Motor neuron (in vitro differentiated cells): Measurements from ENCODE around the gene CHRNA4. TPM values are rescaled to one million over a fixed set of nuclear protein-coding genes. Genes with fewer than 3 reads are reported as not detected.

Experiments
- ATAC-seq, 8 experiments: fragments of 200-7000 bp; cut with Tn5 transposase; replicated peaks in 6 of 8; 2 replicates each; pipeline ENCODE4 v1.8.0; 2021; ENCODE audit warnings: mild to moderate bottlenecking in 8 of 8, moderate library complexity in 8 of 8
- H3K27ac ChIP-seq, 2 donors: fragments of 250-450 bp; sonication (Bioruptor Pico); 2 replicates each; pipeline ENCODE4 v1.9.0; 2021; ENCODE audit warnings: antibody characterized with exemption in 2 of 2, mild to moderate bottlenecking in 2 of 2, moderate library complexity in 1 of 2
- H3K4me1 ChIP-seq, 2 donors: fragments of 250-450 bp; sonication (Bioruptor Pico); replicated peaks in 1 of 2; 2 replicates each; pipeline ENCODE4 v1.6.1; 2021; ENCODE audit warnings: antibody characterized with exemption in 2 of 2, mild to moderate bottlenecking in 2 of 2, moderate library complexity in 1 of 2
- H3K4me3 ChIP-seq, 5 donors: fragments of 250-450 bp; sonication (Bioruptor Pico); 2 replicates each; pipeline ENCODE4 v1.9.0; 2021; ENCODE audit warnings: antibody characterized with exemption in 5 of 5, mild to moderate bottlenecking in 5 of 5, moderate library complexity in 4 of 5
- WGBS, 10 experiments: fragments of 450-650 bp; shearing (Covaris generic); methylation state at CpG; one replicate each; pipeline ENCODE4 v1.0.0; 2022; 5-methylcytosine and 5-hydroxymethylcytosine counted together
- in situ Hi-C, 9 experiments: fragments of 400-800 bp; cut with MboI; loops; one replicate each; pipeline ENCODE4 v1.15.0; 2021; ENCODE audit warnings: low sequenced_read_pairs in 9 of 9, low pct_unique_long_range_greater_than_20kb in 2 of 9; ENCODE audit not compliant: unreplicated experiment in 9 of 9
- total RNA-seq, 8 experiments: library from RNA; unstranded; fragments of 300-600 nt; gene quantifications; 2 replicates each; pipeline versions ENCODE4 v1.2.3 to v1.2.4, GENCODE V29; 2022

The CHRNA4 gene
- total RNA-seq, 8 experiments from 2014 or later, result 0.54 to 29.1 (median 12.5) TPM

DNA sequence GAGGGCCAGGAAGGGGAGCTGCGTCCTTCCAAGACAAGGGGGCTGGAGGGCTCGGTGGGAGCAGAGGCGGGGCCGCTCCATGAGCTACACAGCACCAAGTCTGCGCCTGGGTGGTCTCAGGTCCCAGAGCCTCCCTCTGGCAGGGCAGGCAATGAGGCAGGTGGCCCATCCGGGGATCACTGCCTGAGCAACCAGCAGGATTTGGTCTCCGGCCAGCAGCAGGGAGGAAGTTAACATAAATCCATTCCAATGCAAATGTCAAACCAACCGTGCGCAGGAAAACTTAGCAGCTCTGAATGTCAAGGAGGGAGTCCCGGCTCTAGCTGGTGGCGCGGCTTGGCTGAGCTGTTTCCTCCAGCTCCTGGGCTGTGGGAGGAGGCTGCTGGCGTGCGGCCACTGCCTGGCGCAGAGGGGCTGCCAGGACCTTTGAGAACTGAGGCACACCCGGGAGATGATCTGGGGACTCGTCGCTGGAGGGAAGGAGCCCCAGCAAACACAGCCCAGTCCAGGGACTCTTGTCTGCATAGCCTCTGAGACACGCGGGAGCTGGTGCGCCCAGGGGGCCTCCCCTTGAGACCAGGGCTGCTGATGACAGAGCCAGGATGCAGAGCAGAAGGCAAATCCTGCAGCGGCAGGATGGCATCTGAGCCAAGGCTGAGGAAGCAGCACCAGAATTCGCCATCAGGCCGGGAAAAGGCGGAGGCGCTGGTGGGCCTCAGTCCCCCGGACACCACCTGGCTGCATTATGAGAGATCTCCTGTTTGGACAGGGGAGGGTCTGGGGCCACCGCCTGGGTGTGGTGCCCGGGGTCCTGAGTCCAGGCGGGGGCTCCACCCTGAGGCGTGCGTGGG is 33.1 kb upstream of the CHRNA4 start:
- Histone ChIP-seq H3K27ac (peak overlapping the region; percentile 22 to 50), H3K4me1 (peaks cover 21 to 25% of the 10 kb centered on the region in 2 donors), H3K4me3 (no peak overlapping the region)
- WGBS, 10 experiments, result 0 to 35% (median 29%) methylated on average over 3 to 7 of the region's 32 CpGs; no CpG with 5 or more reads in 4 of the 10 experiments
- ATAC-seq, result peak; percentile 77 to 97 (median 84)
- in situ Hi-C loops, result loop anchor here in 1 of 9 experiments (25.0 kb wide), 1 partner anchor 107 kb away; the partner anchor contains the start of gene COL20A1

DNA sequence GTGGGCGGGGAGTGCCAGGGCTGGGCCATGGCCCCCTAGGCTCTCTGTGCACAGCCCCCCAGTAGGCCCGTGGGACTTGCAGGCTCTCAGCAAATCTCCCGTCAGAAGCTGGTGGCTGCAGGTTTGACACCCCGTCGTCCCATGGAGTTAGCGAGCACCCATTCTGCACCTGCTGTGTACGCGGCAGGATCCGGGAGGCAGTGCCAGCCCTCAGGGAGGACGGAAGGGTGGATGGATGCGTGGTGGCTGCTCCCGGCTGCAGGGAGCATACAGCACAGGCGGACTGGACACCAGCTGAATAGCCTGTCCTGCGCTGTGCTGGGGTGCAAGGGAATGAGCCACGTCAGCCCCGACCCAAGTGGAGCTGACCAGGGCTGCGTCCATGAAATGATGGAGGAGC is 32.4 kb upstream of the CHRNA4 start:
- Histone ChIP-seq H3K4me3 (no peak overlapping the region), H3K27ac (peak overlapping the region in 1 of 2 donors; percentile 0), H3K4me1 (peaks cover 21 to 25% of the 10 kb centered on the region in 2 donors)
- in situ Hi-C loops, result loop anchor here in 1 of 9 experiments (25.0 kb wide), 1 partner anchor 106 kb away; the partner anchor contains the start of gene COL20A1
- WGBS, 10 experiments, result 0 to 100% (median 60%) methylated on average over 1 to 13 of the region's 17 CpGs; no CpG with 5 or more reads in 5 of the 10 experiments
- ATAC-seq, result peak in 3 of 8 experiments; percentile 3 to 23 (median 6)

DNA sequence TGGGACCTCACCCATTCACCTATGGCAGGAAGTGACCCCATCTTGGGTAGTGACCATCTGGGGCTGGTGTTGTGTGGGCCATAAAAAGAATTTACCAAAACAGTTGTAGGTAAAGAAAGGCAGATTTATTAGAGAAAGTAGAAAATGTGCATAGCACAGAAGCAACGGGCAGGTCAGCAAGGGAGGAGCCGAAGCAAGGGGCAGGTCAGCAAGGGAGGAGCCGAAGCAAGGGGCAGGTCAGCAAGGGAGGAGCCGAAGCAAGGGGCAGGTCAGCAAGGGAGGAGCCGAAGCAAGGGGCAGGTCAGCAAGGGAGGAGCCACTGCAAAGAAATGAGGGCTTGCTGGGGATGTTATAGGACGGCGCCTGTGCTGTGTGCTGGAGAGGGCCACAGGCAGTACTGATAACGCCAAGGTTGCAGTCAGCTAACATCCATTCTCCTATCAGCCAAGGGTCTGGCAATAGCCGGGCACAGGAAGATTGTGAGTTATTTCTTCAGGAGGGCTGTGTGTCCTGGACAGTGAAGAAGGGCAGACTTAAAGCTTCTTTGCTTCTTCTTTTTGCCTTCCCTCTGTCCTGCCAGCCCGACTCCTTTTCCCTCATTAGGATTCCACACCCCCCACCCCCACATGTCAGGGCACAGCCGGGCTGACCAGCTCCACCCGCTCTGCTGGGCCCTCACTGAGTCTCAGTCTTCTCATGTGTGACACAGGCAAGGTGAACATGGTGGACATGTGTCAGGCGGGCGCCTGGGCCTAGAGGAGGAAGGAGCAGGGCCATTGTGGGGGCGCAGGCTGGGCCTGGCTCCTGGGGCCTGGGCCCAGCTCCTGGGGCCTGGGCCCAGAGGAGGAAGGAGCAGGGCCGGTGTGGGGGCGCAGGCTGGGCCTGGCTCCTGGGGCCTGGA is 31.6 kb upstream of the CHRNA4 start:
- no peak for ATAC-seq
- WGBS, 10 experiments, result 29 to 100% (median 80%) methylated on average over 1 to 9 of the region's 17 CpGs; no CpG with 5 or more reads in 3 of the 10 experiments
- in situ Hi-C loops, result loop anchor here in 1 of 9 experiments (25.0 kb wide), 1 partner anchor 105 kb away; the partner anchor contains the start of gene COL20A1
- H3K27ac ChIP-seq, result no peak overlapping the region
- H3K4me1 ChIP-seq, result peaks cover 21 to 25% of the 10 kb centered on the region in 2 donors
- H3K4me3 ChIP-seq, result no peak overlapping the region

DNA sequence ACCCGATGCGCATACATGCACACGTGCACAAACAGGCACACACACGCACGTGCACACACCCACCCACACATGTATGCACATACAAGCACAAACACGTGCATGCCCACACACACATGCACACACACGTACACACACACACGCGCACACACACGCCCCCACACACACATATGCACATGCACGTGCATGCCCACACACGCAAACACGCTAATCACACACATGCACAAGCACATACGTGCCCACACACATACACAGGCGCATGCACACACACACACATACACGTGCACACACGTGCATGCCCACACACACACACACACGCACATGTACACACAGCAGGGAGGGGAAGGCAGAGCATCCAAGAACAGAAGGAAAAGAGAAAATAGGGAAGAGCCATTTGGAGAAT is 26.8 kb upstream of the CHRNA4 start:
- H3K4me1 ChIP-seq, result no peaks in the 10 kb centered on the region
- 57 to 100% (median 90%) methylated on average over 2 to 17 of the region's 18 CpGs; no CpG with 5 or more reads in 3 of the 10 experiments for WGBS, 10 experiments
- H3K27ac ChIP-seq, result no peak overlapping the region
- no peak for ATAC-seq
- no peak overlapping the region for H3K4me3 ChIP-seq
- in situ Hi-C loops, result loop anchor here in 3 of 9 experiments (10.0 to 25.0 kb wide), 2 partner anchors 73 to 101 kb away; partner anchors contain the start of gene COL20A1 (in 1 of the 3)

DNA sequence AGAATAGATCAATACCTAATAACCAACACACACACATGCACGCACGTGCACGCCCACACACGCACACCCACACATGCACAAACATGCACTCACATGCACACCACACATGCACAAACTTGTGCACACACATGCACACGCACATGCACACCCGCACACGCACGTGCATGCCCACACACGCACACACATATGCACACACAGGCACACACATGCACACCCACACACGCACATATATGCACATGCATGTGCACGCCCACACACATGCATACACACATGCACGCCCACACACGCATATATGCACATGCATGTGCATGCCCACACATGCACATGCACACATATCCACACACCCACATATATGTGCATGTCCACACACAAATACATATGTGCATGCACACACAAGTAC is 26.2 kb upstream of the CHRNA4 start:
- ATAC-seq, result no peak
- in situ Hi-C loops, result loop anchor here in 3 of 9 experiments (10.0 to 25.0 kb wide), 2 partner anchors 73 to 100 kb away; partner anchors contain the start of gene COL20A1 (in 1 of the 3)
- no peaks in the 10 kb centered on the region for H3K4me1 ChIP-seq
- no peak overlapping the region for H3K27ac ChIP-seq
- WGBS, 10 experiments, result 55 to 100% (median 94%) methylated on average over 1 to 8 of the region's 13 CpGs; no CpG with 5 or more reads in 2 of the 10 experiments
- no peak overlapping the region for H3K4me3 ChIP-seq

DNA sequence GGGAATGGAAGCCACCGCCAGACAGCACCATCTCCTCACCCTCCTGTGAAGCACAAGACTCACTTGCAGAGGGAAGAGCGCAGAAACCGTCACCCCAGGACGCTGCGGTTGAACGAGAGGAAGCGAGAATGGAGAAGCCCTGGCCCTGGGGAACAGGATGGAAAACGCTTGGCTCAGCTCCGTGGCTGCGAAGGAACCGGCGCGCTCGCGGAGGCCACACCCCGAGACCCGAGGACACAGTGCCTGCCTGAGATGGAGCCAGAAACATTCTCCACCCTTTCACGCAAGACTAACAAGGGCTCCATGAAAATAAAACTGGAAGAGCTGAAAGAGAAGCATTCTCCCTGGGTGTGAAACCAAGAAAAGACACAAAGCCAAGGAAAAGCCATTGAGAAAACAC is 25.3 kb upstream of the CHRNA4 start:
- no peak overlapping the region for H3K27ac ChIP-seq
- H3K4me3 ChIP-seq, result no peak overlapping the region
- H3K4me1 ChIP-seq, result peaks cover 6% of the 10 kb centered on the region in 2 donors
- ATAC-seq, result no peak
- 69 to 100% (median 93%) methylated on average over 1 to 17 of the region's 18 CpGs; no CpG with 5 or more reads in 1 of the 10 experiments for WGBS, 10 experiments
- in situ Hi-C loops, result loop anchor here in 3 of 9 experiments (10.0 to 25.0 kb wide), 2 partner anchors 72 to 99 kb away; partner anchors contain the start of gene COL20A1 (in 1 of the 3)

DNA sequence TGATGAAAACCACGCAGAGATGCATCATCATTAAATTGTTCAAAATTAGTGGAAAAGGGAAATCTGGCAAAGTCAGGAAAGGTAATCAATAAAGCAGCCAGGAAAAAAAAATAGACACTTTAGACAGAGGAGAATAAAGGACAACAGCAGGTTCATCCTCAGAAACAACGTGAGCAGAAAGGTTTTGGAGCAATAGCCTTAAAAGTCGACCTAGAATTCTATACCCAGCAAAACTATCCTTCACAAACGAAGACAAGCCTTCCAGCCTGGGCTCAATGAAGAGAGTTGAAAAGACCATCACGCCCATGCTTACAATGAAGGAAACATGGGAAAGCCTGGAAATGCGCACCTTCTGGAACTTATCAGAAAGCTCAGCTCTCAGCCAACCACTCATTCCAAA is 24.7 kb upstream of the CHRNA4 start:
- 21 to 93% (median 59%) methylated on average over 2 to 6 of the region's 6 CpGs; no CpG with 5 or more reads in 1 of the 10 experiments for whole genome bisulfite sequencing, 10 experiments
- no peak for ATAC-seq
- in situ Hi-C loops, result loop anchor here in 3 of 9 experiments (10.0 to 25.0 kb wide), 2 partner anchors 71 to 99 kb away; partner anchors contain the start of gene COL20A1 (in 1 of the 3)
- Histone ChIP-seq H3K4me3 (no peak overlapping the region), H3K4me1 (peaks cover 11 to 13% of the 10 kb centered on the region in 2 donors), H3K27ac (no peak overlapping the region)

DNA sequence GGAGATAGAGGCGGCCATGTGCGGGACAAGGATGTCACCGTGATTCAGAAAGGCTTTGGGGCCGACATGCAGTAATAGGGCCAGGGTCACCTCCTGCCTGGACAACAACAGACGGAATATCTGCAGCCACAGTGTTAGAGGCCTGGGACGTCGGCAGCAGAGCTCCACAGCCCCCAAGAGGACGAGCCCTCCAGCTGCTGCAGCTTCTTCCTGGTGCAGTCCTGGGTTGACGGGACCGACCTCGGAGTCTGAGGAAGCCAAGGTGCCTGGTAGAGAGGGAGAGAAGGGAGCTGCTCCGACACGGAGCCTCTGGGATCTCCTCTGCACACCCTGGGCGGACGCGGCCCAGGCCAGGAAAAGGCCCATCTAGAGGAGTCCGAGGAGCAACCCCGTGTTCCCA is 23.2 kb upstream of the CHRNA4 start:
- ATAC-seq, result no peak
- in situ Hi-C loops, result loop anchor here in 3 of 9 experiments (10.0 to 25.0 kb wide), 2 partner anchors 70 to 97 kb away; partner anchors contain the start of gene COL20A1 (in 1 of the 3)
- Histone ChIP-seq H3K4me1 (peaks cover 17 to 23% of the 10 kb centered on the region in 2 donors), H3K27ac (no peak overlapping the region), H3K4me3 (no peak overlapping the region)
- WGBS, 10 experiments, result 0 to 100% (median 70%) methylated on average over 1 to 7 of the region's 18 CpGs; no CpG with 5 or more reads in 4 of the 10 experiments

DNA sequence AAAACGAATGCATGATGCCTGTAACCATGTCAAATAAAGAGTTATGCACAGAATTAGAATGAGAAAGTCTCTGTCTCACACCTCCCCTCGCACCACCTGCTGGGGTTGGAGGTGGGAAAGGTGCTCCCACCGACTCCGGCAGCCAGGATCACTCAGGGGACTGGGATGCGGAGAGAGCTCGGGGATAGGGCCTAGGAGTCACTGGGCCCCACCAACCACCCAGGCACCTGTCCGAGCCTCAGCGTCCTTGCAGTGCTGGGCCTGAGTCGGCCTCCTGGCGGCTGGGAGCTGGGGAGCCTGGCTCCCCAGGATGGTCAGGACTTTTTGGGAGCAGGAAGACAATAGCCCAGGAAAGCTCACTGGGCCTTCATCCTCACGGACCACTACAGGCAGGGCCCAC is 22.4 kb upstream of the CHRNA4 start:
- in situ Hi-C loops, result loop anchor here in 3 of 9 experiments (10.0 to 25.0 kb wide), 2 partner anchors 69 to 96 kb away; partner anchors contain the start of gene COL20A1 (in 1 of the 3)
- Histone ChIP-seq H3K4me3 (no peak overlapping the region), H3K4me1 (peaks cover 25 to 31% of the 10 kb centered on the region in 2 donors), H3K27ac (no peak overlapping the region)
- ATAC-seq, result no peak
- WGBS, 10 experiments, result 0 to 70% (median 27%) methylated on average over 1 to 7 of the region's 11 CpGs; no CpG with 5 or more reads in 2 of the 10 experiments

DNA sequence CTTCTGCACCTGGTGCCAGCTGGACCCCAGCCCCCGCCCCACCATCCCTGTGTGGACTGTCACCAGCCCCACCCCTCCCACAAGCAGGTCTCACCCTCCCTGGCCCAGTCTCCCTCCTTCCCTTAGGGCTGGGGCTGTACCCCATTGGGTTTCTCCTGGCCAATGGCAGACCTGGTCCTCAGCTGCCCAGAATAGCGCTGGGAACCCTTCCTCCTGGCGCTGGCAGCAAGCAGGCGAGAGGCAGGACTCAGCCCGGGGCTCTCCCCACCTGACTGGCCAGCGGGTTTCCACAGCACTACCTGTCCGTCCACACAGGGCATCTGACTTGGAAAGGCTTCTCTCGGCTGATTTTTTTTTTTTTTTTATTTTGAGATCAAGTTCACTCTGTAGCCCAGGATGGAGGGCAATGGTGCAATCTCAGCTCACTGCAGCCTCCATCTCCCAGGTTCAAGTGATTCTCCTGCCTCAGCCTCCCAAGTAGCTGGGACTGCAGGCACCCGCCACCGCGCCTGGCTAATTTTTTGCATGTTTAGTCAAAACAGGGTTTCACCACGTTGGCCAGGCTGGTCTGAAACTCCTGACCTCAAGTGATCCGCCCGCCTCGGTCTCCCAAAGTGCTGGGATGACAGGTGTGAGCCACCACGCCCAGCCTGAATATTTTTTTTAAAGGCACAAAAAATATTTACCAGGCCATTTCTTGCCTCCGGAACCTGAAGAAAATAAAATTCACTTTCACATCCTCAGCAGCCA is 21.6 kb upstream of the CHRNA4 start:
- in situ Hi-C loops, result loop anchor here in 3 of 9 experiments (10.0 to 25.0 kb wide), 2 partner anchors 68 to 95 kb away; partner anchors contain the start of gene COL20A1 (in 1 of the 3)

DNA sequence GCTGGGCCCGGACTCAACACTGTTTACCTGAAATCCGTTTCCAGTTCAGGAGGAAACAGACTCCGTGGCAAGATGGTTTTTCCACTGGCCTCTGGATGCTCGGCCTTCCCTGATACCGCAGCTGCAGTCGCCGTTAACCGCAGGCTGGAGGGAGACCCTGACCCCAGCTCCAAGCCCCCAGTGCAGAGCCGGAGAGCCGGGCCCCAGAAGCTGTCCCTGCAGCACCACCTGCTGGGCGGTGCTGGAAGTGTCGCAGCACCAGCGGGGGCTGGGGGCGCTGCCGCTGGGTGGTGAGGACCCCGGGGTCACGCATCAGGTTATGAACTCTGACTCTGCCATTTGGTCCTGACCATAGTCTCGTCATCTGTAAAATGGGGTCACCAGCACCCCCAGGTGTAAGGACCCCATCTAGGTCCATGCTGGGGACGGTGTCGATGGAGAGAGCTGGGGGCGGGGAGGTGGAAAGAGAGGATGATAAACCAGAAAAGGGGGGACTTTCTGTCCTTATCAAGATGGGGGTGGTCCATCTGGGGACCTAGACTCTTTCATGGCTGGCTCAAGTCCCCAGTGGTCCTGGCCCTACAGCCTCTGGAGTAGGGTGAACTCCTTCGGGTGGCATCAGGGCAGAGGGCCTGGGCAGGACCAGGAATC is 20.8 kb upstream of the CHRNA4 start:
- H3K4me3 ChIP-seq, result no peak overlapping the region
- WGBS, 10 experiments, result 0 to 3% (median 0%) methylated on average over 1 to 6 of the region's 22 CpGs; no CpG with 5 or more reads in 7 of the 10 experiments
- in situ Hi-C loops, result loop anchor here in 3 of 9 experiments (10.0 to 25.0 kb wide), 2 partner anchors 67 to 95 kb away; partner anchors contain the start of gene COL20A1 (in 1 of the 3)
- peak in 5 of 8 experiments; percentile 5 to 74 (median 12) for ATAC-seq
- H3K27ac ChIP-seq, result no peak overlapping the region
- H3K4me1 ChIP-seq, result peaks cover 40 to 46% of the 10 kb centered on the region in 2 donors

More for the DNA sequence above, 21.6 kb upstream of the CHRNA4 start:
- Histone ChIP-seq H3K4me3 (no peak overlapping the region), H3K27ac (no peak overlapping the region), H3K4me1 (peaks cover 34 to 39% of the 10 kb centered on the region in 2 donors)
- ATAC-seq, result no peak
- 57 to 100% (median 90%) methylated on average over 1 to 5 of the region's 17 CpGs; no CpG with 5 or more reads in 3 of the 10 experiments for WGBS, 10 experiments
